ENCODE results near the gene UGT1A7.

UGT1A7 gene

GRCh38 chr2:233760043-233760442 is 78.3 kb downstream of the UGT1A7 start, which contains the start of gene UGT1A1:
UGT1A1 (plus strand) TSS chr2:233760270; CDS start chr2:233760288, 18 bp downstream.
- DNase-seq (ENCODE audit: low spot score in 2 of 2): no peak
- Mint-ChIP-seq H3K27me3 (peaks cover 38% of the 10 kb centered on the region), H3K4me3 (no peak within 1 kb of the TSS)

GRCh38 chr2:233761040-233761769 is 79.5 kb downstream of the UGT1A7 start:
- no peak overlapping the region for H3K27ac Mint-ChIP-seq (ENCODE audit: low read depth)

More at GRCh38 chr2:233760043-233760442, 78.3 kb downstream of the UGT1A7 start, which contains the start of gene UGT1A1:
- ATAC-seq (replicated peaks; ENCODE audit: extremely low read depth, poor library complexity, severe bottlenecking): no peak
- Mint-ChIP-seq H3K9me3 (no peaks in the 10 kb centered on the region), H3K27ac (ENCODE audit: low read depth) (no peak within 1 kb of the TSS), H3K4me1 (no peaks in the 10 kb centered on the region), H3K36me3 (ENCODE audit: insufficient read depth) (peaks cover 1% of the 10 kb centered on the region)

GRCh38 chr2:233764264-233764663 is 82.6 kb downstream of the UGT1A7 start:
- H3K9me3 Mint-ChIP-seq: no peaks in the 10 kb centered on the region
- DNase-seq (ENCODE audit: low spot score in 2 of 2): no peak
- peaks cover 52% of the 10 kb centered on the region for H3K27me3 Mint-ChIP-seq
- no peak for ATAC-seq (replicated peaks; ENCODE audit: extremely low read depth, poor library complexity, severe bottlenecking)
- H3K27ac Mint-ChIP-seq (ENCODE audit: low read depth): no peak overlapping the region
- H3K36me3 Mint-ChIP-seq (ENCODE audit: insufficient read depth): no peaks in the 10 kb centered on the region
- no peaks in the 10 kb centered on the region for H3K4me1 Mint-ChIP-seq
- H3K4me3 Mint-ChIP-seq: no peak overlapping the region

More at GRCh38 chr2:233761040-233761769, 79.5 kb downstream of the UGT1A7 start:
- DNase-seq (ENCODE audit: low spot score in 2 of 2): no peak
- no peaks in the 10 kb centered on the region for H3K9me3 Mint-ChIP-seq
- no peaks in the 10 kb centered on the region for H3K4me1 Mint-ChIP-seq
- no peak overlapping the region for H3K4me3 Mint-ChIP-seq
- peaks cover 44% of the 10 kb centered on the region for H3K27me3 Mint-ChIP-seq
- no peak for ATAC-seq (replicated peaks; ENCODE audit: extremely low read depth, poor library complexity, severe bottlenecking)
- H3K36me3 Mint-ChIP-seq (ENCODE audit: insufficient read depth): peaks cover 1% of the 10 kb centered on the region

- Mint-ChIP-seq H3K4me3 (no peak overlapping the region), H3K4me1 (no peaks in the 10 kb centered on the region), H3K27me3 (peaks cover 57% of the 10 kb centered on the region), H3K36me3 (ENCODE audit: insufficient read depth) (no peaks in the 10 kb centered on the region), H3K27ac (ENCODE audit: low read depth) (no peak overlapping the region), H3K9me3 (no peaks in the 10 kb centered on the region)
- no peak for DNase-seq (ENCODE audit: low spot score in 2 of 2)
- no peak for ATAC-seq (replicated peaks; ENCODE audit: extremely low read depth, poor library complexity, severe bottlenecking)
Observed at GRCh38 chr2:233764761-233765160, 83.1 kb downstream of the UGT1A7 start.

- Mint-ChIP-seq H3K4me3 (no peak overlapping the region), H3K27ac (ENCODE audit: low read depth) (no peak overlapping the region), H3K4me1 (no peaks in the 10 kb centered on the region), H3K27me3 (peaks cover 73% of the 10 kb centered on the region), H3K9me3 (no peaks in the 10 kb centered on the region), H3K36me3 (ENCODE audit: insufficient read depth) (no peaks in the 10 kb centered on the region)
- ATAC-seq (replicated peaks; ENCODE audit: extremely low read depth, poor library complexity, severe bottlenecking) (no peak), DNase-seq (ENCODE audit: low spot score in 2 of 2) (no peak)
Observed at GRCh38 chr2:233766416-233766815, 84.7 kb downstream of the UGT1A7 start.

GRCh38 chr2:233768076-233768475 is 86.4 kb downstream of the UGT1A7 start:
- Mint-ChIP-seq H3K4me3 (no peak overlapping the region), H3K4me1 (no peaks in the 10 kb centered on the region), H3K27me3 (peaks cover 73% of the 10 kb centered on the region), H3K27ac (ENCODE audit: low read depth) (no peak overlapping the region), H3K36me3 (ENCODE audit: insufficient read depth) (no peaks in the 10 kb centered on the region), H3K9me3 (no peaks in the 10 kb centered on the region)
- ATAC-seq (replicated peaks; ENCODE audit: extremely low read depth, poor library complexity, severe bottlenecking) (no peak), DNase-seq (ENCODE audit: low spot score in 2 of 2) (no peak)

- no peak overlapping the region for H3K27ac Mint-ChIP-seq (ENCODE audit: low read depth)
- H3K9me3 Mint-ChIP-seq: no peaks in the 10 kb centered on the region
- no peak for ATAC-seq (replicated peaks; ENCODE audit: extremely low read depth, poor library complexity, severe bottlenecking)
- DNase-seq (ENCODE audit: low spot score in 2 of 2): no peak
- H3K4me1 Mint-ChIP-seq: no peaks in the 10 kb centered on the region
- H3K4me3 Mint-ChIP-seq: no peak overlapping the region
- no peaks in the 10 kb centered on the region for H3K36me3 Mint-ChIP-seq (ENCODE audit: insufficient read depth)
- H3K27me3 Mint-ChIP-seq: peaks cover 65% of the 10 kb centered on the region
Observed at GRCh38 chr2:233769260-233769659, 87.6 kb downstream of the UGT1A7 start.

GRCh38 chr2:233772153-233772552 is 90.5 kb downstream of the UGT1A7 start:
- Mint-ChIP-seq H3K36me3 (ENCODE audit: insufficient read depth) (no peaks in the 10 kb centered on the region), H3K9me3 (peaks cover 4% of the 10 kb centered on the region), H3K4me1 (no peaks in the 10 kb centered on the region), H3K27ac (ENCODE audit: low read depth) (no peak overlapping the region), H3K4me3 (no peak overlapping the region), H3K27me3 (peaks cover 71% of the 10 kb centered on the region)
- ATAC-seq (replicated peaks; ENCODE audit: extremely low read depth, poor library complexity, severe bottlenecking) (no peak), DNase-seq (ENCODE audit: low spot score in 2 of 2) (no peak)

- Mint-ChIP-seq H3K9me3 (peaks cover 4% of the 10 kb centered on the region), H3K4me3 (no peak overlapping the region), H3K36me3 (ENCODE audit: insufficient read depth) (no peaks in the 10 kb centered on the region), H3K27me3 (peaks cover 71% of the 10 kb centered on the region), H3K27ac (ENCODE audit: low read depth) (no peak overlapping the region), H3K4me1 (no peaks in the 10 kb centered on the region)
- ATAC-seq (replicated peaks; ENCODE audit: extremely low read depth, poor library complexity, severe bottlenecking) (no peak), DNase-seq (ENCODE audit: low spot score in 2 of 2) (no peak)
Observed at GRCh38 chr2:233772583-233772982, 90.9 kb downstream of the UGT1A7 start.

- no peaks in the 10 kb centered on the region for H3K4me1 Mint-ChIP-seq
- no peak for ATAC-seq (replicated peaks; ENCODE audit: extremely low read depth, poor library complexity, severe bottlenecking)
- H3K36me3 Mint-ChIP-seq (ENCODE audit: insufficient read depth): no peaks in the 10 kb centered on the region
- no peak for DNase-seq (ENCODE audit: low spot score in 2 of 2)
- H3K4me3 Mint-ChIP-seq: no peak overlapping the region
- peaks cover 4% of the 10 kb centered on the region for H3K9me3 Mint-ChIP-seq
- no peak overlapping the region for H3K27ac Mint-ChIP-seq (ENCODE audit: low read depth)
- peaks cover 77% of the 10 kb centered on the region for H3K27me3 Mint-ChIP-seq
Observed at GRCh38 chr2:233773854-233774253, 92.2 kb downstream of the UGT1A7 start.

- Mint-ChIP-seq H3K4me1 (no peaks in the 10 kb centered on the region), H3K9me3 (peaks cover 4% of the 10 kb centered on the region), H3K4me3 (no peak overlapping the region), H3K36me3 (ENCODE audit: insufficient read depth) (no peaks in the 10 kb centered on the region), H3K27ac (ENCODE audit: low read depth) (no peak overlapping the region), H3K27me3 (peaks cover 77% of the 10 kb centered on the region)
- ATAC-seq (replicated peaks; ENCODE audit: extremely low read depth, poor library complexity, severe bottlenecking) (no peak), DNase-seq (ENCODE audit: low spot score in 2 of 2) (no peak)
Observed at GRCh38 chr2:233775414-233775813, 93.7 kb downstream of the UGT1A7 start.

GRCh38 chr2:233778030-233778429 is 96.3 kb downstream of the UGT1A7 start, which contains the start of gene MROH2A:
MROH2A (plus strand) TSS chr2:233778330; CDS start chr2:233779359, 1,029 bp downstream.
- DNase-seq (ENCODE audit: low spot score in 2 of 2) (no peak), ATAC-seq (replicated peaks; ENCODE audit: extremely low read depth, poor library complexity, severe bottlenecking) (no peak)
- Mint-ChIP-seq H3K36me3 (ENCODE audit: insufficient read depth) (no peaks in the 10 kb centered on the region), H3K4me3 (no peak within 1 kb of the TSS), H3K27ac (ENCODE audit: low read depth) (no peak within 1 kb of the TSS), H3K9me3 (peaks cover 4% of the 10 kb centered on the region), H3K27me3 (peaks cover 88% of the 10 kb centered on the region), H3K4me1 (no peaks in the 10 kb centered on the region)

- no peak overlapping the region for H3K4me3 Mint-ChIP-seq
- H3K27ac Mint-ChIP-seq (ENCODE audit: low read depth): no peak overlapping the region
- ATAC-seq (replicated peaks; ENCODE audit: extremely low read depth, poor library complexity, severe bottlenecking): no peak
- no peaks in the 10 kb centered on the region for H3K4me1 Mint-ChIP-seq
- H3K9me3 Mint-ChIP-seq: peaks cover 4% of the 10 kb centered on the region
- H3K36me3 Mint-ChIP-seq (ENCODE audit: insufficient read depth): no peaks in the 10 kb centered on the region
- DNase-seq (ENCODE audit: low spot score in 2 of 2): no peak
- peaks cover 93% of the 10 kb centered on the region for H3K27me3 Mint-ChIP-seq
Observed at GRCh38 chr2:233779722-233780121, 98.0 kb downstream of the UGT1A7 start.
